K562 (cell line): Measurements from ENCODE around the gene ZFYVE1. TPM values are rescaled to one million over a fixed set of nuclear protein-coding genes. Genes with fewer than 3 reads are reported as not detected.

Source experiments
- ATAC-seq: fragments of 200-7000 bp; cut with Tn5 transposase; 3 replicates; pipeline ENCODE4 v1.9.1; 2020; ENCODE audit warnings: moderate library complexity
- BruUV-seq: library from RNA; stranded (reverse); fragments of 400-500 nt; replicated peaks from 2 replicates; lab custom pipeline; 2021; lab: Mats Ljungman, UMichigan
- CTCF ChIA-PET: fragments of 300-600 bp; formaldehyde crosslinking; extraction: SDS; loops from one replicate; lab custom pipeline; 2021; ENCODE audit warnings: low intra/inter-chr PET ratio; lab: Yijun Ruan, JAX
- POLR2A ChIA-PET: fragments of 300-600, 350-650 bp; sonication (Branson Sonifier 250); formaldehyde crosslinking; extraction: SDS; loops from one replicate; lab custom pipeline; 2021; ENCODE audit warnings: antibody characterized with exemption, inconsistent platforms; lab: Yijun Ruan, JAX
- DNase-seq, 4 experiments: peaks; one replicate each; pipeline versions ENCODE4 v3.0.0 to v3.0.0-alpha.2; 2011 to 2018; ENCODE audit warnings: low spot score in 3 of 4, mixed read lengths in 3 of 4; ENCODE audit errors: extremely low read depth in 1 of 4
- FAIRE-seq: peaks from 2 replicates; lab custom pipeline; 2011; peaks lifted over from hg19 to GRCh38; lab: Jason Lieb, UNC
- H2AFZ ChIP-seq: 2 replicates; pipeline ENCODE4 v1.6.0; 2011; ENCODE audit warnings: low read depth, low read length, control low read depth, inconsistent platforms
- H3K27ac ChIP-seq: fragments of 200-600 bp; 3 replicates; pipeline ENCODE4 v1.8.0; 2011; ENCODE audit warnings: low read depth, mild to moderate bottlenecking, control low read depth, inconsistent platforms, low read length, moderate library complexity, mixed read lengths; ENCODE audit errors: extremely low read depth
- H3K27me3 ChIP-seq, 2 experiments: fragments of 300-600 bp in 1 of 2; 2 replicates in 1 of 2; 3 replicates in 1 of 2; pipeline versions ENCODE4 v1.6.0 to v1.8.0; 2011; ENCODE audit warnings: inconsistent platforms in 2 of 2, low read length in 2 of 2, mild to moderate bottlenecking in 1 of 2, mixed read lengths in 1 of 2, moderate library complexity in 1 of 2; ENCODE audit not compliant: control insufficient read depth in 2 of 2, insufficient read depth in 2 of 2
- H3K36me3 ChIP-seq: fragments of 300-600 bp; 3 replicates; pipeline ENCODE4 v1.8.0; 2011; ENCODE audit warnings: mild to moderate bottlenecking, low read length, inconsistent platforms; ENCODE audit not compliant: control insufficient read depth, insufficient read depth
- H3K4me1 ChIP-seq, 2 experiments: fragments of 200-600 bp in 1 of 2; replicated peaks in 1 of 2; 2 replicates in 1 of 2; 3 replicates in 1 of 2; pipeline versions ENCODE4 v1.5.1 to v1.8.0; 2011; ENCODE audit warnings: inconsistent platforms in 2 of 2, low read length in 2 of 2, mild to moderate bottlenecking in 1 of 2, mixed read lengths in 1 of 2, moderate library complexity in 1 of 2; ENCODE audit not compliant: control insufficient read depth in 2 of 2, insufficient read depth in 2 of 2
- H3K4me2 ChIP-seq: 2 replicates; pipeline ENCODE4 v1.6.1; 2011; ENCODE audit warnings: low read length, control low read depth, inconsistent platforms, mixed read lengths; ENCODE audit not compliant: insufficient read depth
- H3K4me3 ChIP-seq: fragments of 200-600 bp; sonication (generic), shearing (Covaris generic); 2 replicates; pipeline ENCODE4 v1.5.1; 2016; ENCODE audit warnings: control low read depth, inconsistent platforms
- H3K79me2 ChIP-seq: fragments of 200-600 bp; 3 replicates; pipeline ENCODE4 v1.8.0; 2011; ENCODE audit warnings: low read length, inconsistent platforms; ENCODE audit not compliant: control insufficient read depth, insufficient read depth
- H3K9ac ChIP-seq, 2 experiments: 2 replicates each; pipeline versions ENCODE4 v1.6.0 to v1.6.1; 2011; ENCODE audit warnings: low read depth in 2 of 2, low read length in 2 of 2, control low read depth in 1 of 2, inconsistent platforms in 1 of 2, mild to moderate bottlenecking in 1 of 2, mixed read lengths in 1 of 2; ENCODE audit not compliant: insufficient read depth in 1 of 2
- H3K9me1 ChIP-seq: one replicate; pipeline ENCODE4 v1.6.0; 2011; ENCODE audit warnings: inconsistent platforms, mild to moderate bottlenecking, low read length, moderate library complexity; ENCODE audit not compliant: control insufficient read depth, insufficient read depth
- H3K9me3 ChIP-seq: replicated peaks from 2 replicates; pipeline ENCODE4 v1.5.1; 2011; ENCODE audit warnings: low read depth, low read length, inconsistent platforms; ENCODE audit not compliant: control insufficient read depth, insufficient read depth
- H4K20me1 ChIP-seq: replicated peaks from 2 replicates; pipeline ENCODE4 v1.6.1; 2011; ENCODE audit warnings: low read length, inconsistent platforms, mixed read lengths; ENCODE audit not compliant: control insufficient read depth, insufficient read depth
- C11orf30 ChIP-seq: fragments of 450-650 bp; IDR thresholded peaks from 2 replicates; pipeline ENCODE4 v1.6.1; 2016; ENCODE audit warnings: low read depth, mild to moderate bottlenecking
- MAFF ChIP-seq: IDR thresholded peaks from 2 replicates; pipeline ENCODE4 v1.6.1; 2012; ENCODE audit warnings: low read length, improper control_type of control experiment
- ZBTB7A ChIP-seq: IDR thresholded peaks from 2 replicates; pipeline ENCODE4 v1.6.1; 2011; ENCODE audit warnings: low read depth, mild to moderate bottlenecking, low read length, moderate library complexity, borderline replicate concordance; ENCODE audit not compliant: control insufficient read depth
- ZNF184 ChIP-seq: sonication (generic); formaldehyde crosslinking; IDR thresholded peaks from 2 replicates; pipeline ENCODE4 v1.5.0; 2020; ENCODE audit warnings: missing genetic modification reagents
- ZNF316 ChIP-seq: fragments of 450-650 bp; IDR thresholded peaks from 2 replicates; pipeline ENCODE4 v1.6.1; 2016
- ZNF778 ChIP-seq: fragments of 450-650 bp; formaldehyde crosslinking; IDR thresholded peaks from 2 replicates; pipeline ENCODE4 v1.4.0; 2020; ENCODE audit warnings: mild to moderate bottlenecking, moderate library complexity
- WGBS: fragments of 100-300 bp; shearing (Covaris generic); methylation state at CpG from one replicate; pipeline ENCODE4 v1.1.6; 2016; ENCODE audit warnings: low coverage, mixed read lengths; ENCODE audit not compliant: insufficient coverage; ENCODE audit errors: missing lambda C conversion rate; 5-methylcytosine and 5-hydroxymethylcytosine counted together
- in situ Hi-C: fragments of 300-500 bp; cut with MboI; formaldehyde crosslinking; loops from 4 replicates; pipeline ENCODE4 v1.15.0; 2018; ENCODE audit warnings: inconsistent platforms, mixed read lengths
- intact Hi-C: fragments of 100-400 bp; cut with micrococcal nuclease; formaldehyde crosslinking; loops from 2 replicates; pipeline ENCODE4 v1.14.2; 2022
- polyA plus RNA-seq, 8 experiments: library from polyadenylated mRNA; depleted of rRNA in 4 of 8; stranded (reverse) in 5 of 8; unstranded in 3 of 8; fragments of >200 nt; fragmentation: Nextera tagmentation in 2 of 8; fragmentation: Illumina TruSeq in 1 of 8; extraction: Ambion mirVana in 2 of 8; extraction: Trizol in 1 of 8; gene quantifications; 2 replicates each; pipeline versions ENCODE4 v1.2.1 to v1.2.3, GENCODE V29; 2011 to 2014; ENCODE audit warnings: inconsistent platforms in 1 of 8, missing spikeins in 1 of 8
- total RNA-seq, 7 experiments: library from RNA; depleted of rRNA in 6 of 7; stranded (reverse); fragments of >200 nt in 6 of 7; fragmentation: Illumina TruSeq in 2 of 7; extraction: Trizol in 2 of 7; gene quantifications; 2 replicates each; pipeline versions ENCODE4 v1.2.1 to v1.2.3, GENCODE V29; 2011 to 2021; ENCODE audit warnings: low replicate concordance in 1 of 7
- TF ChIP-seq, protein P1 (sequence below): fragments of 450-650 bp; IDR thresholded peaks from 2 replicates; pipeline ENCODE4 v1.6.1; 2016; ENCODE audit warnings: low read depth

ZFYVE1 gene
- total and polyA plus RNA-seq, 9 of the 15 experiments (the other 6 are each of a cell fraction or from before 2014, with no cell fraction given): 0.62 to 5.5 (median 3.4) TPM

DNA sequence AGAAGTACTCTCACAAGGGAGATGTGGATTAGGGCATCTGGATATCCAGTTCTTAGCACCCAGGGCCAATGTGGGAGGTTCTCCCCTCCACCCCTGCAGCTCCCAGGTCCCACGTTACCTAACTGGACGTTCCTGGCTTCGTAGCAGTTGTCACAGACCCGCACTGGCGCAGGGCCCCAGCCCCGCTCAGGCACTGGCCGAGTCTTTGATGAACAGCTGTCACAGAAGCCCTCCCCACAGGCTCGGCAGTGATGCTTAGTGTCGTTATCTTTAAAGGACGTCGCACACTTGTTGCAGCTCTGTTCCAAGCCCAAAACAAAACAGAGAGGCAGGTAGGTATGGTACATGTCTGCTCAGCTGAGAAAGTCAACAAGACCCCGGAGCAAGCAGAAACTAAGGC lies 52.2 kb downstream of the ZFYVE1 start:
- Histone ChIP-seq H3K27ac (no peak overlapping the region), H3K9me1 (no peaks in the 10 kb centered on the region), H3K9me3 (no peaks in the 10 kb centered on the region), H3K36me3 (peaks cover 2% of the 10 kb centered on the region; the same call in 1 of the 3 replicates), H3K4me3 (no peak overlapping the region), H3K27me3 (no peaks in the 10 kb centered on the region), H3K4me1 (no peaks in the 10 kb centered on the region), H2AFZ (no peak overlapping the region), H4K20me1 (no peaks in the 10 kb centered on the region), H3K9ac (no peak overlapping the region), H3K4me2 (no peak overlapping the region), H3K79me2 (no peaks in the 10 kb centered on the region)
- in situ Hi-C loops: no loop called here
- ATAC-seq (no peak), FAIRE-seq (no peak), DNase-seq (no peak)
- CTCF ChIA-PET: no interaction called here
- POLR2A ChIA-PET: interaction anchor here (1.0 kb wide), 1 partner anchor 15 kb away, joined by 3 read pairs; no protein-coding TSS in a partner anchor
- 64% methylated on average over 5 of the region's 12 CpGs for WGBS
- intact Hi-C loops: no loop called here
- TF ChIP-seq ZBTB7A: no peak
- BruUV-seq: no TSS peak

DNA sequence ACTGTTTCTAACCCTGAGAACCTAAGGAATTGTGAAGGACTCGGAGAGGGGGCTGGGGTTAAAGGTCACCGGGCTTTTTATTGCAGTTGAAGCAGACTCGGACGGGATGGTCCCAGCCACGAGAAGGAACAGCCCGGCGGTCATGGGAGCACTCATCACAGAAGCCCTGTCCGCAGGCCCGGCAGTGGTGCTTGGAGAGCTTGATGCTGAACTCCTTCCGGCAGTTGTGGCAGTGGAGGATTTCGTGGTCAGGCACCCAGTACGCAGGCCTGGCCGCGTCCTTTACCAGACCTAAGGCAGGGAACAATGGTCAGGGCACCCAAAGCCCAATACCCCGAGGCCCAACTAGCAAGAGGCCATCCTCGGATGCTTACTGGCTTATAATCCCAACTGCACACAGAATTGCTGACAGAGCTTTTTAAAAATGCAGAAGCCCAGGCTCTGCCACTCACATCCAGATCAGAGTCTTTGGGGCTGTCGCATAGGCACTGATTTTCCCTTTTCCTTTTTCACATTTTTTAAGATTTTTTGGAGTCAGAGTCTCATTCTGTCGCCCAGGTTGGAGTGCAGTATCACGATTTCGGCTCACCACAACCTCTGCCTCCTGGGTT lies 56.0 kb downstream of the ZFYVE1 start:
- CTCF ChIA-PET: no interaction called here
- H3K9me3 ChIP-seq: no peaks in the 10 kb centered on the region
- intact Hi-C loops: no loop called here
- peaks cover 2% of the 10 kb centered on the region; the same call in 1 of the 3 replicates for H3K36me3 ChIP-seq
- ATAC-seq: no peak
- H2AFZ ChIP-seq: no peak overlapping the region
- TF ChIP-seq C11orf30 (peak; percentile 46; the same call in 1 of the 2 replicates), ZNF778 (CRISPR knock-in tag) (no peak), MAFF (peak; percentile 44), ZNF316 (peak; percentile 59), ZNF184 (CRISPR knock-in tag) (no peak)
- TF ChIP-seq, protein P1, sequence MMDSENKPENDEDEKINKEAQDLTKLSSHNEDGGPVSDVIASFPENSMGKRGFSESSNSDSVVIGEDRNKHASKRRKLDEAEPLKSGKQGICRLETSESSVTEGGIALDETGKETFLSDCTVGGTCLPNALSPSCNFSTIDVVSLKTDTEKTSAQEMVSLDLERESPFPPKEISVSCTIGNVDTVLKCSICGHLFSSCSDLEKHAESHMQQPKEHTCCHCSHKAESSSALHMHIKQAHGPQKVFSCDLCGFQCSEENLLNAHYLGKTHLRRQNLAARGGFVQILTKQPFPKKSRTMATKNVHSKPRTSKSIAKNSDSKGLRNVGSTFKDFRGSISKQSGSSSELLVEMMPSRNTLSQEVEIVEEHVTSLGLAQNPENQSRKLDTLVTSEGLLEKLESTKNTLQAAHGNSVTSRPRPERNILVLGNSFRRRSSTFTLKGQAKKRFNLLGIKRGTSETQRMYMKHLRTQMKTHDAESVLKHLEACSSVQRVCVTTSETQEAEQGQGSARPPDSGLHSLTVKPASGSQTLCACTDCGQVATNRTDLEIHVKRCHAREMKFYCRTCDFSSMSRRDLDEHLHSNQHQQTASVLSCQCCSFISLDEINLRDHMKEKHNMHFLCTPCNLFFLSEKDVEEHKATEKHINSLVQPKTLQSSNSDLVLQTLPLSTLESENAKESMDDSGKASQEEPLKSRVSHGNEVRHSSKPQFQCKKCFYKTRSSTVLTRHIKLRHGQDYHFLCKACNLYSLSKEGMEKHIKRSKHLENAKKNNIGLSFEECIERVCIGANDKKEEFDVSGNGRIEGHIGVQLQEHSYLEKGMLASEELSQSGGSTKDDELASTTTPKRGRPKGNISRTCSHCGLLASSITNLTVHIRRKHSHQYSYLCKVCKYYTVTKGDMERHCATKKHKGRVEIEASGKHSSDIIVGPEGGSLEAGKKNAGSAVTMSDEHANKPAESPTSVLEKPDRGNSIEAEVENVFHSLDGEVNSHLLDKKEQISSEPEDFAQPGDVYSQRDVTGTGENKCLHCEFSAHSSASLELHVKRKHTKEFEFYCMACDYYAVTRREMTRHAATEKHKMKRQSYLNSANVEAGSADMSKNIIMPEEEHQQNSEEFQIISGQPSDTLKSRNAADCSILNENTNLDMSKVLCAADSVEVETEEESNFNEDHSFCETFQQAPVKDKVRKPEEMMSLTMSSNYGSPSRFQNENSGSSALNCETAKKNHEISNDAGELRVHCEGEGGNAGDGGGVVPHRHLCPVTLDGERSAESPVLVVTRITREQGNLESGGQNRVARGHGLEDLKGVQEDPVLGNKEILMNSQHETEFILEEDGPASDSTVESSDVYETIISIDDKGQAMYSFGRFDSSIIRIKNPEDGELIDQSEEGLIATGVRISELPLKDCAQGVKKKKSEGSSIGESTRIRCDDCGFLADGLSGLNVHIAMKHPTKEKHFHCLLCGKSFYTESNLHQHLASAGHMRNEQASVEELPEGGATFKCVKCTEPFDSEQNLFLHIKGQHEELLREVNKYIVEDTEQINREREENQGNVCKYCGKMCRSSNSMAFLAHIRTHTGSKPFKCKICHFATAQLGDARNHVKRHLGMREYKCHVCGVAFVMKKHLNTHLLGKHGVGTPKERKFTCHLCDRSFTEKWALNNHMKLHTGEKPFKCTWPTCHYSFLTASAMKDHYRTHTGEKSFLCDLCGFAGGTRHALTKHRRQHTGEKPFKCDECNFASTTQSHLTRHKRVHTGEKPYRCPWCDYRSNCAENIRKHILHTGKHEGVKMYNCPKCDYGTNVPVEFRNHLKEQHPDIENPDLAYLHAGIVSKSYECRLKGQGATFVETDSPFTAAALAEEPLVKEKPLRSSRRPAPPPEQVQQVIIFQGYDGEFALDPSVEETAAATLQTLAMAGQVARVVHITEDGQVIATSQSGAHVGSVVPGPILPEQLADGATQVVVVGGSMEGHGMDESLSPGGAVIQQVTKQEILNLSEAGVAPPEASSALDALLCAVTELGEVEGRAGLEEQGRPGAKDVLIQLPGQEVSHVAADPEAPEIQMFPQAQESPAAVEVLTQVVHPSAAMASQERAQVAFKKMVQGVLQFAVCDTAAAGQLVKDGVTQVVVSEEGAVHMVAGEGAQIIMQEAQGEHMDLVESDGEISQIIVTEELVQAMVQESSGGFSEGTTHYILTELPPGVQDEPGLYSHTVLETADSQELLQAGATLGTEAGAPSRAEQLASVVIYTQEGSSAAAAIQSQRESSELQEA: no peak
- 82% methylated on average over 14 of the region's 20 CpGs for WGBS
- BruUV-seq: no TSS peak
- no peak overlapping the region for H3K4me2 ChIP-seq
- no peaks in the 10 kb centered on the region for H3K27me3 ChIP-seq
- H4K20me1 ChIP-seq: no peaks in the 10 kb centered on the region
- no peak for FAIRE-seq
- H3K9ac ChIP-seq: no peak overlapping the region
- H3K4me1 ChIP-seq: no peaks in the 10 kb centered on the region
- no peaks in the 10 kb centered on the region for H3K79me2 ChIP-seq
- POLR2A ChIA-PET: no interaction called here
- no peaks in the 10 kb centered on the region for H3K9me1 ChIP-seq
- in situ Hi-C loops: no loop called here
- H3K27ac ChIP-seq: no peak overlapping the region
- H3K4me3 ChIP-seq: no peak overlapping the region
- no peak for DNase-seq
